CD8-positive, alpha-beta memory T cell (primary cell): ENCODE data around the gene MC4R. TPM values are rescaled to one million over a fixed set of nuclear protein-coding genes. Genes with fewer than 3 reads are reported as not detected.
"Not testable (repeated sequence)": the region's sequence is repeated elsewhere in the genome, so short reads cannot be mapped to it uniquely, and the experiment has no call there.

Experiments
- CTCF ChIA-PET: fragments of 350-600 bp; sonication (Branson Sonifier 250); formaldehyde crosslinking; loops from one replicate; lab custom pipeline; 2021; ENCODE audit warnings: antibody characterized with exemption; lab: Charles Lee
- POLR2A ChIA-PET: fragments of 350-600 bp; sonication (Branson Sonifier 250); formaldehyde crosslinking; loops from one replicate; lab custom pipeline; 2021; ENCODE audit warnings: antibody characterized with exemption; lab: Charles Lee
- DNase-seq, 5 donors: peaks; one replicate each; pipeline versions ENCODE4 v3.0.0 to v3.0.0-alpha.2; 2020 to 2022; ENCODE audit warnings: mixed read lengths in 1 of 5
- H3K27ac ChIP-seq: one replicate; pipeline ENCODE4 v1.7.0; 2013; ENCODE audit warnings: low read depth, mild to moderate bottlenecking, low read length, moderate library complexity
- H3K27me3 ChIP-seq: 2 replicates; pipeline ENCODE4 v1.7.0; 2013; ENCODE audit warnings: low read length, mild to moderate bottlenecking; ENCODE audit not compliant: insufficient read depth, poor library complexity, severe bottlenecking
- H3K36me3 ChIP-seq: 2 replicates; pipeline ENCODE4 v1.7.0; 2013; ENCODE audit warnings: mild to moderate bottlenecking, low read length, moderate library complexity; ENCODE audit not compliant: insufficient read depth
- H3K4me1 ChIP-seq: 2 replicates; pipeline ENCODE4 v1.7.0; 2013; ENCODE audit warnings: mild to moderate bottlenecking, low read length, moderate library complexity; ENCODE audit not compliant: insufficient read depth
- H3K4me3 ChIP-seq: 2 replicates; pipeline ENCODE4 v1.7.0; 2013; ENCODE audit warnings: mild to moderate bottlenecking, low read length
- H3K9me3 ChIP-seq: 2 replicates; pipeline ENCODE4 v1.7.0; 2013; ENCODE audit warnings: mild to moderate bottlenecking, low read length
- H3K27ac Mint-ChIP-seq, 8 donors: one replicate each; pipeline ENCODE4 v1.8.0; 2020 to 2021; ENCODE audit warnings: mixed read lengths in 8 of 8, mild to moderate bottlenecking in 6 of 8, inconsistent platforms in 3 of 8, moderate library complexity in 3 of 8
- H3K27me3 Mint-ChIP-seq, 2 donors: one replicate each; pipeline ENCODE4 v1.8.0; 2020 to 2021; ENCODE audit warnings: mixed read lengths in 2 of 2, mild to moderate bottlenecking in 1 of 2, moderate library complexity in 1 of 2
- H3K36me3 Mint-ChIP-seq, 3 donors: one replicate each; pipeline ENCODE4 v1.8.0; 2020 to 2021; ENCODE audit warnings: mixed read lengths in 3 of 3, inconsistent platforms in 1 of 3, mild to moderate bottlenecking in 1 of 3
- H3K4me1 Mint-ChIP-seq, 3 donors: one replicate each; pipeline ENCODE4 v1.8.0; 2020 to 2021; ENCODE audit warnings: mixed read lengths in 3 of 3, inconsistent platforms in 1 of 3, mild to moderate bottlenecking in 1 of 3
- H3K4me3 Mint-ChIP-seq, 7 donors: one replicate each; pipeline ENCODE4 v1.8.0; 2020 to 2021; ENCODE audit warnings: mixed read lengths in 7 of 7, mild to moderate bottlenecking in 6 of 7, moderate library complexity in 4 of 7, inconsistent platforms in 2 of 7
- H3K9me3 Mint-ChIP-seq, 5 donors: one replicate each; pipeline ENCODE4 v1.8.0; 2020 to 2022; ENCODE audit warnings: mixed read lengths in 5 of 5, mild to moderate bottlenecking in 3 of 5, moderate library complexity in 2 of 5, inconsistent platforms in 1 of 5
- polyA plus RNA-seq: library from polyadenylated mRNA; unstranded; fragments of 300-500 nt; fragmentation: Illumina TruSeq; gene quantifications from one replicate; pipeline ENCODE4 v1.2.3, GENCODE V29; 2021
- total RNA-seq, 2 experiments: library from RNA; stranded (reverse); gene quantifications; one replicate each; pipeline ENCODE4 v1.2.3, GENCODE V29; 2021

MC4R gene
- total RNA-seq = not detected
- not detected for polyA plus RNA-seq

DNA sequence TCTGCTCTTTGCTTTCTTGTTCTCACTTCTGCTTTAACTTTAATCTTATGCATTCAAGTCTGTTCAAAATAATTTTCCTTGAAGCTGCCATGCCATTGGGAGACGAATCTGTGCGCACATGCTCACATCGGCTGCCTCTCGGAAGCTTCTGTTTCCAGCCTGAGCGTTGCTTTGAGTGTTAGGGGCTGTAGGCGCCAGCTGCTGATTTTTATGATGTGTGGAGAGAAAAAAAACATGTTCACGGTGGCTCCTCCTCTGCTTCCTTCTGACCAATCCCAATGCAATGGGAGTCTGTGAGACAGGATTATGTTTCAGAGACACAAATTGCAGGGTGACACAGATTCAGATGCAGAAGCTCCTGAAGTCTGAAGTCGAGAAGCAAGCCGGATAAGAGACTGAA lies at the start of gene MC4R:
Gene MC4R (minus strand): TSS at position 180 of the 400 bp plus-strand sequence. CDS start 426 bp downstream, outside the sequence.
- CTCF ChIA-PET = no interaction called here

DNA sequence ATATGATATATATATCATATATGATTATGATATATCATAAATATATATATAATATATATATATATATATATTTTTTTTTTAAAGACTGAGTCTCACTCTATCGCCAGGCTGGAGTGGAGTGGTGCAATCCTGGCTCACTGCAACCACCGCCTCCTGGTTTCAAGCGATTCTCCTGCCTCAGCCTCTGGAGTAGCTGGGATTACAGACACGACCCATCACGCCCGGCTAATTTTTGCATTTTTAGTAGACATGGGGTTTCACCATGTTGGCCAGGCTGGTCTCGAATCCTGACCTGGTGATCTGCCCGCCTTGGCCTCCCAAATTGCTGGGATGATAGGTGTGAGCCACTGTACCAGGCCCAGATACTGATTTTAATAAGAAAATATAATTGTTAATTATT lies 49.7 kb upstream of the MC4R start:
- DNase-seq, H3K27ac Mint-ChIP-seq, POLR2A ChIA-PET, H3K4me3 ChIP-seq, H3K27me3 Mint-ChIP-seq, H3K4me3 Mint-ChIP-seq, H3K9me3 ChIP-seq, H3K4me1 ChIP-seq, H3K27me3 ChIP-seq, H3K4me1 Mint-ChIP-seq, H3K27ac ChIP-seq, H3K36me3 ChIP-seq, H3K36me3 Mint-ChIP-seq, CTCF ChIA-PET: not testable (repeated sequence)
- peaks cover 0 to 28% (median 0%) of the 10 kb centered on the region in 5 donors for H3K9me3 Mint-ChIP-seq

More for the DNA sequence above, at the start of gene MC4R:
- Histone ChIP-seq H3K36me3 (no peaks in the 10 kb centered on the region), H3K4me3 (no peak within 1 kb of the TSS), H3K4me1 (no peaks in the 10 kb centered on the region), H3K27ac (no peak within 1 kb of the TSS), H3K9me3 (no peaks in the 10 kb centered on the region), H3K27me3 (no peaks in the 10 kb centered on the region)
- peaks cover 0 to 8% (median 0%) of the 10 kb centered on the region in 5 donors for H3K9me3 Mint-ChIP-seq
- H3K4me1 Mint-ChIP-seq = no peaks in the 10 kb centered on the region
- POLR2A ChIA-PET = no interaction called here
- H3K27ac Mint-ChIP-seq = no peak within 1 kb of the TSS
- DNase-seq = no peak
- H3K4me3 Mint-ChIP-seq = no peak within 1 kb of the TSS
- no peaks in the 10 kb centered on the region for H3K27me3 Mint-ChIP-seq
- peaks cover 0 to 2% (median 0%) of the 10 kb centered on the region in 3 donors for H3K36me3 Mint-ChIP-seq

DNA sequence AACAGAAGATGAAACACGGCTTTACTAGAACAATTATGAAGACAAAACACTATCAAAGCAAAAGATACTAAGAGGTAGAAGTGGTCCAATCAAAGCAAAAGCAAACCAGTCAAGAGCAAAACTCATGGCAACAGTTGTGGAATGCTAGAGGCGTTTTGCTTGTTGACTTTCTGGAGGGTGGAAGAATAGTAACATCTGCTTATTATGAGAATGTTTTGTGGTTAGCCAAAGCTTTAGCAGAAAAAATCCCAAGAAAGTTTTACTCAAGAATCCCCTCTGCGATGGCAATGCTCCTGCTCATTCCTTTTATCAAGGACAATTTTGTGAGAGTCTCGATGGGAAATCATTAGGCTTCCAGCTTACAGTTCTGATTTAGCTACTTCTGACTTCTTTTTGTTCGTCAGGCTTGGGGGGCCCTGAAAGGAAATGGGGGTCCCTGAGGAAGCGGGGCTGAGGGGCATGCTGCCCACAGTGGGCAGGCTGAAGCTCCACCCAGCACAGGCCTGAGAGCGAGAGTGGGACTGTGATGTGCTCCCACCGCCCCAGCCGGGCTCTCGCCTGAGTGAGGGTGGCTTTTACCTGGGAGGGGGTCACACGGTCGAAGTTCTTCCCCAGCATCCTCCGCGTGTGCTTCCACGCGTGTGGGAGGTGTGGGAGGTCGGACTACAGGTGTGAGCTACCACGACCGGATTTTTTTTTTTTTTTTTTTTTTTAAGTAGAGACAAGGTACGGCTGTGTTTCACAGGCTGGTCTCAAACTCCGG lies 49.0 kb upstream of the MC4R start:
- DNase-seq = no peak
- Histone ChIP-seq H3K4me3 (no peak overlapping the region), H3K27ac (no peak overlapping the region), H3K27me3 (no peaks in the 10 kb centered on the region), H3K36me3 (no peaks in the 10 kb centered on the region), H3K9me3 (no peaks in the 10 kb centered on the region), H3K4me1 (no peaks in the 10 kb centered on the region)
- H3K27me3 Mint-ChIP-seq = no peaks in the 10 kb centered on the region
- no peak overlapping the region for H3K27ac Mint-ChIP-seq
- ChIA-PET CTCF (no interaction called here), POLR2A (no interaction called here)
- H3K4me3 Mint-ChIP-seq = no peak overlapping the region
- H3K4me1 Mint-ChIP-seq = no peaks in the 10 kb centered on the region
- H3K9me3 Mint-ChIP-seq = peaks cover 0 to 24% (median 0%) of the 10 kb centered on the region in 5 donors
- no peaks in the 10 kb centered on the region for H3K36me3 Mint-ChIP-seq

DNA sequence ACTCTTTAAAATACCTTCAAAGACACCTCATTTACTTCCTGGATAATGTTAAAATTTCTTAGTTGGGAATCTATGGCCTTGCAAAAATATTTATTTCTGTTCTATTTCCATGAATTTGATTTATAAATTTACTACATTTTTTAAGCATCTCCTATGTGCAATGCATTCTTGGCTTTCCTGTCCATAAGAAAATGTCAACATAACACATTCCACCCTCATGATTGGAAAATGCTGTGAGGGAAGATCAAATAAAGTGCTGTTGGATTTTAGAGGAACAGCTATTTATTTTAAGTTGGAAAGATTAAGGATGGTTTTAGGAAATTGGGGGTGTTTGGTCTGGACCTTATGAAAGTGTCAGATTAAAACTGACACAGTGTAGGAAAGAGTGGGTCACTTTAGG lies 45.4 kb upstream of the MC4R start:
- Histone ChIP-seq H3K4me1 (no peaks in the 10 kb centered on the region), H3K4me3 (no peak overlapping the region), H3K36me3 (no peaks in the 10 kb centered on the region), H3K27ac (no peak overlapping the region), H3K9me3 (no peaks in the 10 kb centered on the region), H3K27me3 (no peaks in the 10 kb centered on the region)
- Mint-ChIP-seq H3K27me3 (no peaks in the 10 kb centered on the region), H3K9me3 (peaks cover 0 to 21% (median 0%) of the 10 kb centered on the region in 5 donors), H3K27ac (no peak overlapping the region), H3K4me3 (no peak overlapping the region), H3K36me3 (no peaks in the 10 kb centered on the region), H3K4me1 (no peaks in the 10 kb centered on the region)
- POLR2A ChIA-PET = no interaction called here
- CTCF ChIA-PET = no interaction called here
- no peak for DNase-seq

DNA sequence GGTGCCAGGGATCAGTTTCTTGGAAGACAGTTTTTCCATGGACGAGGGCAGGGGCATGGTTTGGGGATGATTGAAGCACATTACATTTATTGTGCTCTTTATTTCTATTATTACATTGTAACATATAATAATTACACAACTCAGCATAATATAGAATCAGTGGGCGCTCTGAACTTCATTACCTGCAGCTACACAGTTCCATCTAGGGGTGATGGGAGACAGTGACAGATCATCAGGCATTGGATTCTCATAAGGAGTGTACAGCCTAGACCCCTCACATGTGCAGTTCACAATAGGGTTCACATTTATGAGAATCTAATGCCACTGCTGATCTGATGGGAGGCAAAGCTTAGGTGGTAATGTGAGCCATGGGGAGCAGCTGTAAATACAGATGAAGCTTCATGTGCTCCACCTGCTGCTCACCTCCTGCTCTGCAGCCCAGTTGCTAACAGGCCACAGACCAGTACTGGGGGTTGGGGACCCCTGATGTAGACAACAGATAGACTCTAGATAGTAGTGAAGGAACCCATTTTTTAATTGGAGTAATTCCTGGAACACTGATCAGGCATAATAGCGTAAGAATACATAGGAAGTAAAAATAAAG lies 41.5 kb upstream of the MC4R start:
- Histone ChIP-seq H3K4me3 (no peak overlapping the region), H3K4me1 (no peaks in the 10 kb centered on the region), H3K36me3 (no peaks in the 10 kb centered on the region), H3K27me3 (no peaks in the 10 kb centered on the region), H3K9me3 (no peaks in the 10 kb centered on the region), H3K27ac (no peak overlapping the region)
- Mint-ChIP-seq H3K4me1 (no peaks in the 10 kb centered on the region), H3K27me3 (no peaks in the 10 kb centered on the region), H3K9me3 (peaks cover 0 to 19% (median 0%) of the 10 kb centered on the region in 5 donors), H3K4me3 (no peak overlapping the region), H3K36me3 (no peaks in the 10 kb centered on the region), H3K27ac (no peak overlapping the region)
- ChIA-PET CTCF (no interaction called here), POLR2A (no interaction called here)
- DNase-seq = no peak

DNA sequence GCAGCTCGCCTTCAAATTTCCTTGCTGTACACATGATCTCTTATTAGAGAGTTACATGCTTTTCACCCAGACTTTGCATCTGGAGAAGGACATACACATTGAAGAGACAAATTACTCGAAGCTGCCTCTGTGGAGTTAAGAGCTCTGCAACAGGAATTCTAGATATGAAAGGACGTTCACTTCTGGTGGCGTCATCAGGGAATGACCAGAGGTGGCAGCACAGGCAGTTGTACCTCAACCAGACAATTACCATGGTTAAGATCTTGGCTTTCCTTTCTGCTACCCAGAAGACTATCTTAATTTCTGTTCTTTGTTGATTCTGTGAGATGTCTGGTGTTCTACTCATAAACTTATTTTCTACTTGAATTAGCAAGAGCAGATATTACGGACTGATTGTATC lies 39.1 kb upstream of the MC4R start:
- no peak overlapping the region for H3K27ac Mint-ChIP-seq
- H3K4me3 Mint-ChIP-seq = no peak overlapping the region
- H3K4me1 Mint-ChIP-seq = no peaks in the 10 kb centered on the region
- Histone ChIP-seq H3K36me3 (no peaks in the 10 kb centered on the region), H3K4me1 (no peaks in the 10 kb centered on the region), H3K27ac (no peak overlapping the region), H3K4me3 (no peak overlapping the region), H3K9me3 (no peaks in the 10 kb centered on the region), H3K27me3 (no peaks in the 10 kb centered on the region)
- peaks cover 0 to 17% (median 2%) of the 10 kb centered on the region in 5 donors for H3K9me3 Mint-ChIP-seq
- no peaks in the 10 kb centered on the region for H3K27me3 Mint-ChIP-seq
- no peaks in the 10 kb centered on the region for H3K36me3 Mint-ChIP-seq
- no peak for DNase-seq
- ChIA-PET POLR2A (no interaction called here), CTCF (no interaction called here)

DNA sequence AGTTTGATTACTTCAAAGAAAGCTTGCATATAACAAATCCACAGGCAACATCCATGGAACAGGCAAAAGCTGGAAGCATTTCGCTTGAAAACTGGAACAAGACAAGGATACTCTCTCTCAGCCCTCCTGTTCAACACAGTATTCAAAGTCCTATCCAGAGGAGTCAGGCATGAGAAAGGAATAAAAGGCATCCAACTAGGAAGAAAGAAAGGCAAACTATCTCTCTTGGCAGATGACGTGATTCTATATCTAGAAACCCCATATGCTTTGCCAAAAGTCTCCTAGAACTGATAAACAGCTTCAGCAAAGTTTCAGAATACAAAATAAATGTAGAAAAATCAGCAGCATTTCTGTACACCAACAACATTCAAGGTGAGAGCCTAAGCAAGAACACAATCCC lies 34.1 kb upstream of the MC4R start:
- peaks cover 0 to 18% (median 4%) of the 10 kb centered on the region in 5 donors for H3K9me3 Mint-ChIP-seq
- Histone ChIP-seq H3K27me3 (no peaks in the 10 kb centered on the region), H3K4me1 (no peaks in the 10 kb centered on the region), H3K9me3 (no peaks in the 10 kb centered on the region), H3K36me3 (no peaks in the 10 kb centered on the region), H3K27ac (no peak overlapping the region), H3K4me3 (no peak overlapping the region)
- ChIA-PET CTCF (no interaction called here), POLR2A (no interaction called here)
- H3K4me1 Mint-ChIP-seq = no peaks in the 10 kb centered on the region
- no peak overlapping the region for H3K27ac Mint-ChIP-seq
- no peaks in the 10 kb centered on the region for H3K27me3 Mint-ChIP-seq
- no peak for DNase-seq
- no peak overlapping the region for H3K4me3 Mint-ChIP-seq
- H3K36me3 Mint-ChIP-seq = no peaks in the 10 kb centered on the region

DNA sequence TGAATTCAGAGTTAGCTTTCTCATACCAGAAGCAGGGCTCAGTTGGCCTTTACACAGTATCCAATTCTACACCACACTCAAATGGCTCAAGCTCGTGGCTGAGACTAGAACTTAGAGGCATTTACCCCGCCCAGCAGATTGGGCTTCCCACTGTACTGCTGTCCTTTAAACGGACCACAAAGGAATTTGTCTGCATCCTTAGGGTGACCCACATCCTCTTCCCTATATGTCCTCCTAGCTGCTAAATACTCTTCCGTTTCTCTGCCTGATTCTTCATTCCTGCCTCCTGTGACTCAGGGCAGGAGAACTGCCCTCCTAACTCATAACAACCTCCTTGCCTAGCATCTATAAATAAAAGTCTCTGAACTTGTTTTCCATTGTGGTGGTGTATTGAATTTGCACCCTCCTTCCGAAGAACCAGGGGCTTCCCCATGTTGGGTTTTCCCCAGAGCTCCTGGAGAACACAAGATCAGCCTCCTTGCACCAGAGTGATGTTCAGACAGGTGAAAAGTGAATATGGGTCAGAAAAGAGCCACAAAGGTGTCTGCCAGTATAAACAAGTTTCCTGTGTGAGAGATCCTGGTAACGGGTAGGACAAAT lies 32.0 kb upstream of the MC4R start:
- no peaks in the 10 kb centered on the region for H3K36me3 Mint-ChIP-seq
- H3K27me3 ChIP-seq = no peaks in the 10 kb centered on the region
- H3K4me1 ChIP-seq = no peaks in the 10 kb centered on the region
- H3K36me3 ChIP-seq = no peaks in the 10 kb centered on the region
- H3K27ac ChIP-seq = no peak overlapping the region
- no peaks in the 10 kb centered on the region for H3K4me1 Mint-ChIP-seq
- no peak for DNase-seq
- no peak overlapping the region for H3K4me3 ChIP-seq
- POLR2A ChIA-PET = no interaction called here
- H3K4me3 Mint-ChIP-seq = no peak overlapping the region
- CTCF ChIA-PET = no interaction called here
- no peaks in the 10 kb centered on the region for H3K9me3 ChIP-seq
- no peak overlapping the region for H3K27ac Mint-ChIP-seq
- H3K27me3 Mint-ChIP-seq = no peaks in the 10 kb centered on the region
- peaks cover 0 to 24% (median 8%) of the 10 kb centered on the region in 5 donors for H3K9me3 Mint-ChIP-seq
